Measurements from ENCODE around the gene NFE2L3.

DNA sequence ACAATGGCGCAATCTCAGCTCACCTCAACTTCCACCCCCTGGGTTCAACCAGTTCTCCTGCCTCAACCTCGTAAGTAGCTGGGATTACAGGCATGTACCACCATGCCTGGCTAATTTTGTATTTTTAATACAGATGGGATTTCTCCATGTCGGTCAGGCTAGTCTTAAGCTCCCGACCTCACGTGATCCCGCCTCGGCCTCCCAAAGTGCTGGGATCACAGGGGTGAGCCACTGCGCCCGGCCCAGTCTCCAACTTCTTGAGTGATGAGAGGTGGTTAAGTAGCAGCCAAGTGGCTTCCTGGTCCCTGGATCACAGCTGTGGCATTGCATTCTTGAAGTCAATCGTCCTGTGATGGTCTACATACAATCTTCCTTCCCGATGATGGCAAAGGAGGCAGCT lies 46.1 kb upstream of the NFE2L3 start:
- no peak for TF ChIP-seq TAF1 (IDR thresholded peaks at IDR 0.05; ENCODE audit: low read depth, low read length)
- TF ChIP-seq POLR2A (IDR thresholded peaks at IDR 0.05; ENCODE audit: low read depth, low read length): no peak
- TF ChIP-seq PAX5 (IDR thresholded peaks at IDR 0.05; ENCODE audit: insufficient read depth, low read length, severe bottlenecking): no peak
- no peak for TF ChIP-seq SPI1 (IDR thresholded peaks at IDR 0.05; ENCODE audit: low read depth, low read length)
- no peak for TF ChIP-seq POLR2AphosphoS5 (IDR thresholded peaks at IDR 0.05; ENCODE audit: low read depth, low read length)
- no peak for TF ChIP-seq POU2F2 (IDR thresholded peaks at IDR 0.05; ENCODE audit: low read depth, low read length)

Measured in GM12891 (cell line).